Neural progenitor cell (in vitro differentiated cells): ENCODE results near the gene OGFOD2.

Source experiments
- CTCF ChIP-seq: fragments of 200-600 bp; sonication (generic); IDR thresholded peaks from 2 replicates; pipeline ENCODE4 v1.5.1; 2017; ENCODE audit warnings: antibody characterized with exemption, mild to moderate bottlenecking
- EZH2 ChIP-seq: fragments of 200-600 bp; sonication (generic); IDR thresholded peaks from 2 replicates; pipeline ENCODE4 v1.6.1; 2017; ENCODE audit warnings: antibody characterized with exemption, mild to moderate bottlenecking, moderate library complexity

GRCh38 chr12:122943196-122943595 lies 31.8 kb upstream of the OGFOD2 start:
- TF ChIP-seq CTCF (no peak), EZH2 (no peak)
